ENCODE measurements around the gene CABP7. TPM values are rescaled to one million over a fixed set of nuclear protein-coding genes. Genes with fewer than 3 reads are reported as not detected.

CABP7 gene
- total RNA-seq, 1 donor from 2014 or later: not detected

DNA sequence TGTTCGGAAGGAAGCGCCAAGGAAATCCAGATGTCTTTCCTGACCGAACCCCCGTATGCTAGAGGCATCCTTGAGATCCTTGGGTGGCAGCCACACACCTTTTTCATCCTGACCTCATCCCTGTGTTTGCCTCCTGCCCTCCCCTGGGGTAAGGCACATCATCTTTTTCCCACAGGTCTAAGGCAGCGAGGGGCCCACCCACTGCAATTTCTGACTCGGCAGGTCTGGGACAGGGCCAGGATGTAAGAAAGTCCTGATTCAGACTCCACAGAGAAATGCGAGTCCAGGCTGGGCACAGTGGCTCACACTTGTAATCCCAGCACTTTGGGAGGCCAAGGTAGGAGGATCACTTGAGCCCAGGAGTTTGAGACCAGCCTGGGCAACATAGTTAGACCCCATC is 36.5 kb downstream of the CABP7 start:
- no peaks in the 10 kb centered on the region for H3K27me3 ChIP-seq (ENCODE audit: control insufficient read depth, insufficient read depth, low read length)
- H3K36me3 ChIP-seq (ENCODE audit: control insufficient read depth, insufficient read depth, low read length): no peaks in the 10 kb centered on the region
- no peak for TF ChIP-seq CTCF (IDR thresholded peaks at IDR 0.05; ENCODE audit: insufficient read depth, low read length, severe bottlenecking)
- no peak for FAIRE-seq
- peak; percentile 80 for DNase-seq (ENCODE audit: low read depth)
- H3K4me3 ChIP-seq (ENCODE audit: low read depth, low read length): no peak overlapping the region

DNA sequence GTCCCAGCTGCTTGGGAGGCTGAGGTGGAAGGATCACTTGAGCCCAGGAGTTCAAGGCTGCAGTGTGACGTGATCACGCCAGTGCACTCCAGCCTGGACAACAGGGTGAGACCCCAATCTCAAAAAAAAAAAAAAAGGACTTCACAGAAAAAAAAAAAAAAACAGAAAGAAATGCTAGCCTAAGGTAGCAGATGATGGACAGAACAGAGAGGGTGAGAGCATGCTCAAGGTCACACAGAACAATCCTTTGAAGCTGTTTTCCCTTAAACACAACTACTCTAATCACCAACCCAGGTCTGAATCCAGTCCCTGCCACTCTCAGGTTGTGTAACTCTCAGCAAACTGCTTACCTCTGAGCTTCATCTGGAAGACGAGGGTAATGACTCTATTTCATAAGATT is 37.3 kb downstream of the CABP7 start:
- Histone ChIP-seq H3K4me3 (ENCODE audit: low read depth, low read length) (no peak overlapping the region), H3K27me3 (ENCODE audit: control insufficient read depth, insufficient read depth, low read length) (no peaks in the 10 kb centered on the region), H3K36me3 (ENCODE audit: control insufficient read depth, insufficient read depth, low read length) (no peaks in the 10 kb centered on the region)
- TF ChIP-seq CTCF (IDR thresholded peaks at IDR 0.05; ENCODE audit: insufficient read depth, low read length, severe bottlenecking): no peak
- DNase-seq (ENCODE audit: low read depth) (no peak), FAIRE-seq (peak; percentile 50)

GRCh38 chr22:29758068-29758622 is 38.3 kb downstream of the CABP7 start:
- Histone ChIP-seq H3K36me3 (ENCODE audit: control insufficient read depth, insufficient read depth, low read length) (no peaks in the 10 kb centered on the region), H3K4me3 (ENCODE audit: low read depth, low read length) (no peak overlapping the region), H3K27me3 (ENCODE audit: control insufficient read depth, insufficient read depth, low read length) (no peaks in the 10 kb centered on the region)
- DNase-seq (ENCODE audit: low read depth) (no peak), FAIRE-seq (no peak)
- no peak for TF ChIP-seq CTCF (IDR thresholded peaks at IDR 0.05; ENCODE audit: insufficient read depth, low read length, severe bottlenecking)

DNA sequence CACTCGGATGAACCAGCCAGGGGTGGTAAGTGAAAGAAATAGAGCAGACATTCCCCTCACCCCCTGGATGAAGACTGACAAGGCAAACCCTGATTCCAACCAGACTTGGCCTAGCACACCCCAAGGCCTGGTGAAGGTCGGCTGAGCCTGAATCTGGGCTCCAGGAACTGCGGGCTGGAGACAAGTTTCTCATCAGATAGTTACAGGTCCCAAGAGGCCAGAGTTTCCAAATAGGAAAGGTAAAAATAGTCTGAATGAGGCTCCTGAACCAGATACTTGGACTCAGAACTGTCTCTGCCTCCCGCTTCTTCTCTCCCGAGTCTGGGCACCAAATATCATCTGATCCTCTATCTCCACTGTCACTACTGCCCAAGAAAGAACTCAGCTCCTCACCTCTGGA is 39.2 kb downstream of the CABP7 start:
- no peaks in the 10 kb centered on the region for H3K36me3 ChIP-seq (ENCODE audit: control insufficient read depth, insufficient read depth, low read length)
- H3K27me3 ChIP-seq (ENCODE audit: control insufficient read depth, insufficient read depth, low read length): no peaks in the 10 kb centered on the region
- no peak overlapping the region for H3K4me3 ChIP-seq (ENCODE audit: low read depth, low read length)
- FAIRE-seq: no peak
- no peak for TF ChIP-seq CTCF (IDR thresholded peaks at IDR 0.05; ENCODE audit: insufficient read depth, low read length, severe bottlenecking)
- no peak for DNase-seq (ENCODE audit: low read depth)

- no peaks in the 10 kb centered on the region for H3K27me3 ChIP-seq (ENCODE audit: control insufficient read depth, insufficient read depth, low read length)
- no peak overlapping the region for H3K4me3 ChIP-seq (ENCODE audit: low read depth, low read length)
- FAIRE-seq (no peak), DNase-seq (ENCODE audit: low read depth) (no peak)
- TF ChIP-seq CTCF (IDR thresholded peaks at IDR 0.05; ENCODE audit: insufficient read depth, low read length, severe bottlenecking): no peak
- no peaks in the 10 kb centered on the region for H3K36me3 ChIP-seq (ENCODE audit: control insufficient read depth, insufficient read depth, low read length)
Measured at GRCh38 chr22:29762263-29762662, 42.5 kb downstream of the CABP7 start.

All from bronchial epithelial cell (primary cell).